Naive thymus-derived CD4-positive, alpha-beta T cell (primary cell): ENCODE results near the gene ELAVL1. TPM values are rescaled to one million over a fixed set of nuclear protein-coding genes. Genes with fewer than 3 reads are reported as not detected.

Experiments used
- ATAC-seq: fragments of 150-1000 bp; cut with Tn5 transposase; 2 replicates; pipeline ENCODE4 v1.10.0; 2021; ENCODE audit warnings: mild to moderate bottlenecking, moderate library complexity
- CTCF ChIA-PET: fragments of 350-600 bp; sonication (Branson Sonifier 250); formaldehyde crosslinking; loops from one replicate; lab custom pipeline; 2021; ENCODE audit warnings: antibody characterized with exemption; lab: Charles Lee
- POLR2A ChIA-PET: fragments of 350-600 bp; sonication (Branson Sonifier 250); formaldehyde crosslinking; loops from one replicate; lab custom pipeline; 2021; ENCODE audit warnings: antibody characterized with exemption, inconsistent platforms; lab: Charles Lee
- DNase-seq, 9 donors: peaks; one replicate each; pipeline versions ENCODE4 v3.0.0 to v3.0.0-alpha.2; 2020 to 2022; ENCODE audit warnings: mixed read lengths in 1 of 9
- H3K27ac ChIP-seq: one replicate; pipeline ENCODE4 v1.7.0; 2013; ENCODE audit warnings: mild to moderate bottlenecking, low read depth, low read length, moderate library complexity
- H3K27me3 ChIP-seq, 2 donors: one replicate each; pipeline ENCODE4 v1.7.0; 2013; ENCODE audit warnings: low read length in 2 of 2, mild to moderate bottlenecking in 2 of 2, moderate library complexity in 2 of 2; ENCODE audit not compliant: control insufficient read depth in 2 of 2, insufficient read depth in 2 of 2
- H3K36me3 ChIP-seq, 3 experiments: 1 replicate in 2 of 3; 2 replicates in 1 of 3; pipeline ENCODE4 v1.7.0; 2013; ENCODE audit warnings: low read length in 3 of 3, mild to moderate bottlenecking in 3 of 3, moderate library complexity in 1 of 3; ENCODE audit not compliant: insufficient read depth in 3 of 3, control insufficient read depth in 2 of 3
- H3K4me1 ChIP-seq, 2 donors: one replicate each; pipeline ENCODE4 v1.7.0; 2013; ENCODE audit warnings: low read length in 2 of 2, mild to moderate bottlenecking in 2 of 2, moderate library complexity in 1 of 2; ENCODE audit not compliant: control insufficient read depth in 2 of 2, insufficient read depth in 2 of 2
- H3K4me3 ChIP-seq: 2 replicates; pipeline ENCODE4 v1.7.0; 2013; ENCODE audit warnings: mild to moderate bottlenecking, low read length
- H3K9me3 ChIP-seq, 3 experiments: 1 replicate in 2 of 3; 2 replicates in 1 of 3; pipeline ENCODE4 v1.7.0; 2013; ENCODE audit warnings: low read length in 3 of 3; ENCODE audit not compliant: control insufficient read depth in 2 of 3
- H3K27ac Mint-ChIP-seq, 9 donors: one replicate each; pipeline ENCODE4 v1.8.0; 2020 to 2022; ENCODE audit warnings: mixed read lengths in 9 of 9, mild to moderate bottlenecking in 8 of 9, moderate library complexity in 5 of 9, inconsistent platforms in 2 of 9
- H3K27me3 Mint-ChIP-seq, 5 donors: one replicate each; pipeline ENCODE4 v1.8.0; 2021 to 2022; ENCODE audit warnings: mixed read lengths in 5 of 5, mild to moderate bottlenecking in 1 of 5
- H3K36me3 Mint-ChIP-seq, 5 donors: one replicate each; pipeline ENCODE4 v1.8.0; 2020 to 2022; ENCODE audit warnings: mixed read lengths in 5 of 5, mild to moderate bottlenecking in 3 of 5, inconsistent platforms in 1 of 5
- H3K4me1 Mint-ChIP-seq, 7 donors: one replicate each; pipeline ENCODE4 v1.8.0; 2020 to 2022; ENCODE audit warnings: mixed read lengths in 7 of 7, mild to moderate bottlenecking in 3 of 7, inconsistent platforms in 1 of 7
- H3K4me3 Mint-ChIP-seq, 10 donors: one replicate each; pipeline ENCODE4 v1.8.0; 2020 to 2022; ENCODE audit warnings: mild to moderate bottlenecking in 10 of 10, mixed read lengths in 10 of 10, moderate library complexity in 6 of 10, inconsistent platforms in 2 of 10
- H3K9me3 Mint-ChIP-seq, 11 donors: one replicate each; pipeline ENCODE4 v1.8.0; 2020 to 2022; ENCODE audit warnings: mixed read lengths in 11 of 11, mild to moderate bottlenecking in 4 of 11, inconsistent platforms in 1 of 11, moderate library complexity in 1 of 11
- intact Hi-C, 2 donors: fragments of 100-400 bp; cut with micrococcal nuclease; formaldehyde crosslinking; loops; one replicate each; pipeline ENCODE4 v1.15.1; 2023
- polyA plus RNA-seq, 2 donors: library from polyadenylated mRNA; unstranded; fragments of 300-500 nt; fragmentation: Illumina TruSeq; gene quantifications; one replicate each; pipeline ENCODE4 v1.2.3, GENCODE V29; 2021
- total RNA-seq, 6 experiments: library from RNA in 5 of 6; stranded (reverse) in 5 of 6; gene quantifications; 1 replicate in 5 of 6; 2 replicates in 1 of 6; pipeline ENCODE4 v1.2.3 and lab custom pipeline; 2021 to 2026

The ELAVL1 gene
- total and polyA plus RNA-seq, 7 experiments from 2014 or later: 32.4 to 117 (median 49.6) TPM

DNA sequence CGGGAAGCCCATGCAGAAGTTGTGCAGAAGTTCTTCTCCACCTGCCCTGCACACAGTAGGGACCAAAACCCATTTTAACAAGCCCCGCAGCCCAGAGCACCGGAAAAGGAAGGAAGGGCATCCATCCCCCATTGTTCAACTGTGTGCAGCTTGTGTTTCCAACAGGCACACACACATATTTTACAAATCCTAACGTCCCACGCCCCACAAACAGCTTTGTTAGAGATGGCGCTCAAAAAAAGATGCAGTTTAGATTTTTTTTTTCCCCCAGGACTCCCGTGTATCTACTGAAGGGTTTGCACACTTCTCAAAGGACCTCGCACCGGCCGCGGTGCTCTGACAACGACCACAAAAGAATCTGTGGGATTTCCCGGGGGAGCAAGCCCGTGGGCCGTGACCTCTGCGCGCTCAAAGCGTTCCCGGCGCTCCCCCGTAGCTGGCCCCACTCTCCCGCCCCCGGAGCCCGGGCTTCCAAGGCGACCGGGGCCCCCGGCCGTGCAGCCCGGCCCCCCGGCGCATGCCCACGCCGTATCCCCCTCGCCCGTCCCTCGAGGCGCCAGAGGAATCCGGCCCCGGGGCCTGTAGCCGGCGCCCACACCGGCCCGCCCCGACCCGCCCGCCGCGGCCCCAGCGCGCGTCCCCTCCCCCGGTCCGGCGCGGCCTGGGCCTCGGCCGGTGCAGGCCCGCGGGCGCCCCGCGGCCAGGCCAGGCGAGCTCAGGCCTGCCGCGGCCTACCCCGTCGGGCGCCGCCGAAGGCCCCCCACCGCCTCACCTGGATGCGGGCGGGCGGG is 523 bp downstream of the ELAVL1 start:
- Histone ChIP-seq H3K27me3 (no peaks in the 10 kb centered on the region), H3K9me3 (no peaks in the 10 kb centered on the region), H3K4me1 (peaks cover 20 to 25% of the 10 kb centered on the region in 2 donors), H3K4me3 (peak overlapping the region; percentile 45), H3K27ac (peak overlapping the region; percentile 70), H3K36me3 (peaks cover 0 to 7% (median 0%) of the 10 kb centered on the region in 3 experiments)
- H3K9me3 Mint-ChIP-seq: no peaks in the 10 kb centered on the region
- CTCF ChIA-PET: interaction anchor here (0.6 to 1.1 kb wide), 2 partner anchors 60 to 61 kb away, joined by 4 read pairs; partner anchors contain the start of gene TIMM44
- peak overlapping the region; percentile 88 to 97 (median 92) for H3K4me3 Mint-ChIP-seq
- H3K4me1 Mint-ChIP-seq: peaks cover 36 to 51% (median 42%) of the 10 kb centered on the region in 7 donors
- POLR2A ChIA-PET: interaction anchor here (0.6 to 1.6 kb wide), 4 partner anchors 60 to 1111 kb away, joined by 3 to 8 read pairs (median 3); partner anchors contain the start of gene TIMM44
- ATAC-seq (peak; percentile 36), DNase-seq (peak in 4 of 9 donors; percentile 2 to 62 (median 16))
- H3K27me3 Mint-ChIP-seq: no peaks in the 10 kb centered on the region
- peaks cover 0 to 4% (median 0%) of the 10 kb centered on the region in 5 donors for H3K36me3 Mint-ChIP-seq
- H3K27ac Mint-ChIP-seq: peak overlapping the region; percentile 78 to 94 (median 90)
- intact Hi-C loops: loop anchor here (1.0 to 5.0 kb wide), 4 partner anchors 47 to 378 kb away; partner anchors contain the start of genes CCL25 (in 2 of the 2), PET100 (in 1 of the 2), TIMM44 (in 1 of the 2) and XAB2 (in 1 of the 2)

DNA sequence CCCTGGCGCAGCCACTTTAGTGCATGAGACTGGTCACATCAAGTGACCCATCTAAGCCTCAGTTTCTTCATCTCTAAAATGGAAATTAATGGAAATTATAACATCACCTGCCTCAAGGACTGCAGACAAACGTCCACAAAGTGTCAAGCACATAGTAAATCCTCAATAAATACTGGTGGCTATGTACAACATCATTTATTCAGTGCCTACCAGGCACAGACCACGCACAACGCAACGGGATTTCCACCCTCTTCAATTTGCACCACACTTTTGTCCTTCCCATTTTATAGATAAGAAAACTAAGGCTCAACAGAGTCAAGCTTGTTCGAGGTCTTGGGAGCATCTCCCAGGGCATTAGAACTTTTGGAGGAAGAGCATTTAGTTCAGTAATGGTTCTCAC is 1.4 kb downstream of the ELAVL1 start:
- Mint-ChIP-seq H3K4me3 (peak overlapping the region; percentile 88 to 97 (median 92)), H3K27ac (peak overlapping the region; percentile 78 to 94 (median 90)), H3K36me3 (peaks cover 0 to 4% (median 0%) of the 10 kb centered on the region in 5 donors), H3K4me1 (peaks cover 40 to 57% (median 47%) of the 10 kb centered on the region in 7 donors), H3K9me3 (no peaks in the 10 kb centered on the region), H3K27me3 (no peaks in the 10 kb centered on the region)
- H3K36me3 ChIP-seq: peaks cover 0 to 12% (median 0%) of the 10 kb centered on the region in 3 experiments
- ATAC-seq (no peak), DNase-seq (no peak)
- peak overlapping the region; percentile 45 for H3K4me3 ChIP-seq
- ChIA-PET POLR2A (interaction anchor here (1.1 kb wide), 1 partner anchor 59 kb away, joined by 3 read pairs; no protein-coding TSS in a partner anchor), CTCF (interaction anchor here (0.6 to 1.1 kb wide), 2 partner anchors 59 to 60 kb away, joined by 4 read pairs; partner anchors contain the start of gene TIMM44)
- no peaks in the 10 kb centered on the region for H3K9me3 ChIP-seq
- intact Hi-C loops: loop anchor here (5.0 kb wide), 2 partner anchors 48 to 137 kb away; partner anchors contain the start of gene CCL25 (in 1 of the 2)
- no peaks in the 10 kb centered on the region for H3K27me3 ChIP-seq
- peaks cover 20 to 25% of the 10 kb centered on the region in 2 donors for H3K4me1 ChIP-seq
- peak overlapping the region; percentile 70 for H3K27ac ChIP-seq

DNA sequence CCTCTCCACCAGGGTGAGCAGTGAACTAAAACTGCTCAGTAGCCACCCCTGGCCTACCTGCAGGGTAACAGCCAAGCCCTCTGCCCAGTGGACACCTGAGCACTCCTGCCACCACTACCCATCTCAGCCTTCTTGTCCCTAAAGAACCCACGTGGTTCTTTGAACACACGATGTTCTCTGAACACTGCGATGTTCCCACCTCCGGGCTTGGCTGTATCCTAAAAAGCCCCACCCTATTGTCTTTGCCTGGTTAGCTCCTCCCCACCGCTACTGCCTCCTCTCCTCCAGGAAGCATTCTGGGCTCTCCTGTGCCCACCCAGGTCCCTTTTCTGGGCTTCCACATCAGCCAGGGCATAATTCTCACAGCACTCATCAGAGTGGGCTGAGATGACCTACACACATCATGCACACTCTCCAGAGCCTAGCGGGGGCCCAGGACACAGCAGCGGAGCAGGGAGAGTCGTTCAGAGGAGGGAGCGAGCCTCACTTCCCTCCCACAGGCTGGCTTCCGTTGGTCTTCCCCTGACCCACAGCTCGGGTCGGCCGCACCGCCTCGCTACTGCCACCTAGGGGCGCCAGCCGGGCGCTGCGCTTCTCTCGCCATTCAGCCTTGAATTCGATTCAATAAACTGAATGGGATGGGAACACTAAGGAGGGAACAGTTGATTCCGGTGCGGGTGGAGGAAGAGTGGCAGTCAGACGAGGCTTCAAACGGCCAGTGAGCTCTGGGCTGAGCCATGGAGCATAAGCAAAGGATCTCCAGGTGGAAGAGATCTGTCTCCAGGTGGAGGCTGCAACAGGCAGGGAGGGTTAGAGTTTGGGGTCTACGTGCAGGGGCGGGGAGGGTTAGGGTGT is 3.2 kb downstream of the ELAVL1 start:
- Histone ChIP-seq H3K27me3 (no peaks in the 10 kb centered on the region), H3K4me3 (peak overlapping the region; percentile 26), H3K36me3 (peaks cover 0 to 12% (median 0%) of the 10 kb centered on the region in 3 experiments), H3K4me1 (peaks cover 20 to 25% of the 10 kb centered on the region in 2 donors), H3K9me3 (no peaks in the 10 kb centered on the region), H3K27ac (peak overlapping the region; percentile 42)
- H3K4me1 Mint-ChIP-seq: peaks cover 41 to 72% (median 55%) of the 10 kb centered on the region in 7 donors
- intact Hi-C loops: loop anchor here (1.0 to 5.0 kb wide), 5 partner anchors 31 to 149 kb away; partner anchors contain the start of gene CCL25 (in 1 of the 2)
- ChIA-PET POLR2A (interaction anchor here (1.0 kb wide), 1 partner anchor 59 kb away, joined by 4 read pairs; the partner anchor contains the start of gene TIMM44), CTCF (interaction anchor here (0.6 to 3.4 kb wide), 6 partner anchors 11 to 102 kb away, joined by 3 to 22 read pairs (median 4); partner anchors contain the start of gene TIMM44)
- no peaks in the 10 kb centered on the region for H3K9me3 Mint-ChIP-seq
- H3K27me3 Mint-ChIP-seq: no peaks in the 10 kb centered on the region
- peak overlapping the region; percentile 75 to 92 (median 79) for H3K4me3 Mint-ChIP-seq
- H3K36me3 Mint-ChIP-seq: peaks cover 0 to 3% (median 0%) of the 10 kb centered on the region in 5 donors
- peak; percentile 64 for ATAC-seq
- DNase-seq: peak; percentile 25 to 87 (median 46)
- H3K27ac Mint-ChIP-seq: peak overlapping the region in 8 of 9 donors; percentile 67 to 89 (median 78)

DNA sequence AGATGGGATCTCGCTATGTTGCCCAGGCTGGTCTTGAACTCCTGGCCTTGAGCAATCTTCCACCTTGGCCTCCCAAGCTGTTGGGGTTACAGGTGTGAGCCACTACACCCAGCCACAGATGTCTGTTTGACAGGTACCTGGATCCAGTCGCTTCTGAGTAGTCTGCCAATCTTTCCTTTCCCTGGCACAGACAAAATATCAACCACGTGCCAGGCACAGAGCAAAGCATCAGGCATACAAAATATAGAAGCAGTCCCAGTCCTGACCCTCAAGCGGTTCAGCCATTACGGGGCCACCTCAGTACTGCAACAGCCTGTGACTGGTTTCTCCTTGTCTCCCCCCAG is 3.8 kb downstream of the ELAVL1 start:
- Histone ChIP-seq H3K9me3 (no peaks in the 10 kb centered on the region), H3K4me1 (peaks cover 20 to 25% of the 10 kb centered on the region in 2 donors), H3K36me3 (peaks cover 0 to 12% (median 0%) of the 10 kb centered on the region in 3 experiments), H3K27me3 (no peaks in the 10 kb centered on the region), H3K4me3 (no peak overlapping the region), H3K27ac (no peak overlapping the region)
- Mint-ChIP-seq H3K27me3 (no peaks in the 10 kb centered on the region), H3K27ac (peak overlapping the region in 6 of 9 donors; percentile 26 to 87 (median 77)), H3K36me3 (peaks cover 0 to 3% (median 0%) of the 10 kb centered on the region in 5 donors), H3K9me3 (no peaks in the 10 kb centered on the region), H3K4me1 (peaks cover 41 to 77% (median 61%) of the 10 kb centered on the region in 7 donors), H3K4me3 (peak overlapping the region; percentile 75 to 92 (median 79))
- ChIA-PET POLR2A (interaction anchor here (0.7 kb wide), 1 partner anchor 254 kb away, joined by 3 read pairs; no protein-coding TSS in a partner anchor), CTCF (interaction anchor here (0.7 to 3.4 kb wide), 5 partner anchors 12 to 209 kb away, joined by 3 to 22 read pairs (median 4); partner anchors contain the start of gene TIMM44)
- intact Hi-C loops: loop anchor here (5.0 kb wide), 2 partner anchors 51 to 134 kb away; partner anchors contain the start of gene CCL25 (in 1 of the 2)
- DNase-seq (no peak), ATAC-seq (no peak)

DNA sequence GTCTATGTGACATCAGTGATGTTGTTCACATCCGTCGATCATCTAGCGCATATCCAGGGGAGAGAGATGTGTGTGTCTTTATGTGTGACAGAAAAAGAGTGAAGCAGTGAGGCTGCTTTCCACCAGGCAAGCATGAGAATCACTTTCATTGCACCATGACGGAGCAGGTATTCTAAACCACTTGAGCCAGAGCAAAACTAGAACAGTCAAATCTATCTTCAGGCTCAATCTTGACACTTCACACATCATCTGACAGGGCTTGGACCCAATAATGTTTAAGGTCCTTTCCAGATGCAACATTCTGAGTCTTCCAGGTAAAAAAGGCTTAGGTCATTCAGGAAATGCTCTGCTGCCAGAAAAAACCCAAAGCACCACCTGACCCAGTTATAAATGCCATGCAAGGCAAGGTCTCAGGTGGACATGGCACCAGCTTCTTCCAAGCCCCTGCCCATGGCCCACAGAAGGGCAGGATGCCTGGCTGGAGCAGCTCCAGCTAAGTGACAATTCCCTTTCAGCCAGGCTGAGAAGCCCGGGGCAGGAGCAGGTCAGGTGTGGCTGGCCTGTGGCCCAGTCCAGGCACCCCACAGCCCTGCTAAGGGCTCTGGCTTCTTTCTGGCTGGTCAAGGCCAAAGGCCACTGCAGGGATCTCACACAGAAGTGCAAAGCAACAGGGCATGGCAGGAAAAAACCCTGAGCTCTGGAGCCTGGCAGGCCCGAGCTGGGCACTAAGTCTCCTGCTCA is 5.0 kb downstream of the ELAVL1 start:
- POLR2A ChIA-PET: no interaction called here
- Histone ChIP-seq H3K27me3 (no peaks in the 10 kb centered on the region), H3K36me3 (peaks cover 0 to 12% (median 0%) of the 10 kb centered on the region in 3 experiments), H3K4me1 (peaks cover 20 to 25% of the 10 kb centered on the region in 2 donors), H3K4me3 (no peak overlapping the region), H3K27ac (no peak overlapping the region), H3K9me3 (no peaks in the 10 kb centered on the region)
- intact Hi-C loops: loop anchor here (5.0 kb wide), 2 partner anchors 52 to 133 kb away; partner anchors contain the start of gene CCL25 (in 1 of the 2)
- H3K27ac Mint-ChIP-seq: no peak overlapping the region
- CTCF ChIA-PET: interaction anchor here (0.7 to 3.4 kb wide), 3 partner anchors 15 to 210 kb away, joined by 3 to 22 read pairs (median 4); partner anchors contain the start of gene TIMM44
- peak overlapping the region in 2 of 10 donors; percentile 47 to 88 for H3K4me3 Mint-ChIP-seq
- DNase-seq (no peak), ATAC-seq (no peak)
- H3K27me3 Mint-ChIP-seq: no peaks in the 10 kb centered on the region
- no peaks in the 10 kb centered on the region for H3K9me3 Mint-ChIP-seq
- H3K4me1 Mint-ChIP-seq: peaks cover 41 to 82% (median 67%) of the 10 kb centered on the region in 7 donors
- peaks cover 0 to 3% (median 0%) of the 10 kb centered on the region in 5 donors for H3K36me3 Mint-ChIP-seq
